ENCODE data around the gene PARN.

PARN gene

GRCh38 chr16:14394834-14395233 is 235.2 kb downstream of the PARN start:
- DNase-seq: no peak

GRCh38 chr16:14392960-14393359 is 237.1 kb downstream of the PARN start:
- DNase-seq: no peak

GRCh38 chr16:14389359-14389758 is 240.7 kb downstream of the PARN start:
- DNase-seq: no peak

GRCh38 chr16:14388243-14388642 is 241.8 kb downstream of the PARN start:
- DNase-seq: no peak

- no peak for DNase-seq
Measured at GRCh38 chr16:14386115-14386514, 243.9 kb downstream of the PARN start.
